K562 (cell line): Measurements from ENCODE around the gene TAP2.

Source experiments
- ERF ChIP-seq: fragments of 450-650 bp; formaldehyde crosslinking; IDR thresholded peaks from 2 replicates; pipeline ENCODE4 v1.4.0; 2020; ENCODE audit warnings: mild to moderate bottlenecking, mixed read lengths
- JUND ChIP-seq, 2 experiments: IDR thresholded peaks; 2 replicates in 1 of 2; 3 replicates in 1 of 2; pipeline ENCODE4 v1.6.1; 2011; ENCODE audit warnings: borderline replicate concordance in 2 of 2, low read depth in 2 of 2, low read length in 2 of 2, improper control_type of control experiment in 1 of 2, missing biosample characterization in 1 of 2, missing genetic modification characterization in 1 of 2, missing genetic modification reagents in 1 of 2
- POLR2AphosphoS5 ChIP-seq: IDR thresholded peaks from 2 replicates; pipeline ENCODE4 v1.6.1; 2011; ENCODE audit warnings: mild to moderate bottlenecking, low read depth, low read length, moderate library complexity; ENCODE audit not compliant: control insufficient read depth, insufficient read depth
- ZBTB7A ChIP-seq: IDR thresholded peaks from 2 replicates; pipeline ENCODE4 v1.6.1; 2011; ENCODE audit warnings: low read depth, mild to moderate bottlenecking, low read length, moderate library complexity, borderline replicate concordance; ENCODE audit not compliant: control insufficient read depth
- ZKSCAN8 ChIP-seq: fragments of 200-800 bp; sonication (Bioruptor generic); IDR thresholded peaks from 2 replicates; pipeline ENCODE4 v1.6.1; 2016; ENCODE audit warnings: missing genetic modification characterization, missing compliant biosample characterization
- ZNF124 ChIP-seq: sonication (generic); formaldehyde crosslinking; IDR thresholded peaks from 2 replicates; pipeline ENCODE4 v1.8.1; 2022; ENCODE audit warnings: missing genetic modification reagents
- ZNF644 ChIP-seq: fragments of 200-800 bp; sonication (Bioruptor generic); IDR thresholded peaks from 2 replicates; pipeline ENCODE4 v1.6.1; 2016; ENCODE audit warnings: low read depth, missing genetic modification characterization, missing compliant biosample characterization

- TF ChIP-seq ERF (CRISPR knock-in tag), result no peak
- no peak for TF ChIP-seq ZNF124 (CRISPR knock-in tag)
- no peak for TF ChIP-seq ZNF644 (tag)
- TF ChIP-seq POLR2AphosphoS5, result no peak
- TF ChIP-seq JUND (IDR thresholded peaks at IDR 0.05; ENCODE audit: borderline replicate concordance, low read depth, low read length), result no peak
- TF ChIP-seq JUND (tag; IDR thresholded peaks at IDR 0.05; ENCODE audit: borderline replicate concordance, low read depth, low read length), result no peak
- TF ChIP-seq ZBTB7A, result no peak
- no peak for TF ChIP-seq ZKSCAN8 (CRISPR knock-in tag)
Measured at GRCh38 chr6:32860674-32861073, 22.1 kb upstream of the TAP2 start.
